Epidermal melanocyte (primary cell): ENCODE data around the gene TSG101.

Source experiments
- DNase-seq: peaks from one replicate; pipeline ENCODE4 v3.0.0; 2011; ENCODE audit warnings: low spot score; ENCODE audit not compliant: insufficient read length

TSG101 gene

GRCh38 chr11:18495271-18495670 lies 31.5 kb downstream of the TSG101 start:
- DNase-seq: no peak

- no peak for DNase-seq
Observed at GRCh38 chr11:18493310-18493709, 33.4 kb downstream of the TSG101 start.

GRCh38 chr11:18492888-18493287 lies 33.9 kb downstream of the TSG101 start:
- DNase-seq: no peak

- DNase-seq: no peak
Observed at GRCh38 chr11:18491924-18492323, 34.8 kb downstream of the TSG101 start.

- no peak for DNase-seq
Observed at GRCh38 chr11:18490736-18491485, 35.8 kb downstream of the TSG101 start.

- DNase-seq: no peak
Observed at GRCh38 chr11:18490319-18490718, 36.4 kb downstream of the TSG101 start.

GRCh38 chr11:18485913-18486528 lies 40.7 kb downstream of the TSG101 start:
- DNase-seq: no peak

GRCh38 chr11:18479063-18479462 lies 47.7 kb downstream of the TSG101 start:
- no peak for DNase-seq

- no peak for DNase-seq
Observed at GRCh38 chr11:18472587-18472986, 54.2 kb downstream of the TSG101 start.

GRCh38 chr11:18471995-18472394 lies 54.7 kb downstream of the TSG101 start:
- no peak for DNase-seq

- no peak for DNase-seq
Observed at GRCh38 chr11:18468961-18469360, 57.8 kb downstream of the TSG101 start.

- no peak for DNase-seq
Observed at GRCh38 chr11:18468059-18468458, 58.7 kb downstream of the TSG101 start.

GRCh38 chr11:18466402-18466801 lies 60.3 kb downstream of the TSG101 start:
- DNase-seq: no peak

GRCh38 chr11:18463439-18463838 lies 63.3 kb downstream of the TSG101 start:
- no peak for DNase-seq

- no peak for DNase-seq
Observed at GRCh38 chr11:18461909-18462308, 64.8 kb downstream of the TSG101 start.

GRCh38 chr11:18459634-18460033 lies 67.1 kb downstream of the TSG101 start:
- DNase-seq: no peak

GRCh38 chr11:18457450-18457849 lies 69.3 kb downstream of the TSG101 start:
- no peak for DNase-seq

GRCh38 chr11:18455686-18456372 lies 70.9 kb downstream of the TSG101 start, which contains the start of gene LDHAL6A:
Gene LDHAL6A, plus strand, starts transcription at chr11:18455856. Its CDS starts 825 bp downstream, at chr11:18456681.
- no peak for DNase-seq

- DNase-seq: no peak
Observed at GRCh38 chr11:18452927-18453326, 73.8 kb downstream of the TSG101 start.

GRCh38 chr11:18449251-18449650 lies 77.5 kb downstream of the TSG101 start:
- DNase-seq: no peak

GRCh38 chr11:18438691-18439090 lies 88.1 kb downstream of the TSG101 start:
- no peak for DNase-seq
